Measurements from ENCODE around the gene ANAPC2.
"Not testable (repeated sequence)": the region's sequence is repeated elsewhere in the genome, so short reads cannot be mapped to it uniquely, and the experiment has no call there.

- TF ChIP-seq CTCF (IDR thresholded peaks at IDR 0.05; ENCODE audit: low read depth, low read length, missing input control); EGR1 (IDR thresholded peaks at IDR 0.05; ENCODE audit: low read depth in 2 of 2); JUND (IDR thresholded peaks at IDR 0.05); GABPA (IDR thresholded peaks at IDR 0.05 in 1 of 2, conservative IDR thresholded peaks at IDR 0.05 in 1 of 2); TAF1 (conservative IDR thresholded peaks at IDR 0.05); MAX (IDR thresholded peaks at IDR 0.05); FOXA1 (IDR thresholded peaks at IDR 0.05): not testable (repeated sequence)
- TF ChIP-seq, protein P1, sequence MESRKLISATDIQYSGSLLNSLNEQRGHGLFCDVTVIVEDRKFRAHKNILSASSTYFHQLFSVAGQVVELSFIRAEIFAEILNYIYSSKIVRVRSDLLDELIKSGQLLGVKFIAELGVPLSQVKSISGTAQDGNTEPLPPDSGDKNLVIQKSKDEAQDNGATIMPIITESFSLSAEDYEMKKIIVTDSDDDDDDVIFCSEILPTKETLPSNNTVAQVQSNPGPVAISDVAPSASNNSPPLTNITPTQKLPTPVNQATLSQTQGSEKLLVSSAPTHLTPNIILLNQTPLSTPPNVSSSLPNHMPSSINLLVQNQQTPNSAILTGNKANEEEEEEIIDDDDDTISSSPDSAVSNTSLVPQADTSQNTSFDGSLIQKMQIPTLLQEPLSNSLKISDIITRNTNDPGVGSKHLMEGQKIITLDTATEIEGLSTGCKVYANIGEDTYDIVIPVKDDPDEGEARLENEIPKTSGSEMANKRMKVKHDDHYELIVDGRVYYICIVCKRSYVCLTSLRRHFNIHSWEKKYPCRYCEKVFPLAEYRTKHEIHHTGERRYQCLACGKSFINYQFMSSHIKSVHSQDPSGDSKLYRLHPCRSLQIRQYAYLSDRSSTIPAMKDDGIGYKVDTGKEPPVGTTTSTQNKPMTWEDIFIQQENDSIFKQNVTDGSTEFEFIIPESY (IDR thresholded peaks at IDR 0.05): not testable (repeated sequence)
- TF ChIP-seq, protein P2, sequence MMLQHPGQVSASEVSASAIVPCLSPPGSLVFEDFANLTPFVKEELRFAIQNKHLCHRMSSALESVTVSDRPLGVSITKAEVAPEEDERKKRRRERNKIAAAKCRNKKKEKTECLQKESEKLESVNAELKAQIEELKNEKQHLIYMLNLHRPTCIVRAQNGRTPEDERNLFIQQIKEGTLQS (IDR thresholded peaks at IDR 0.05): not testable (repeated sequence)
These were observed 53.2 kb downstream of the ANAPC2 start for GRCh38 chr9:137135154-137135553.
